HEK293T (cell line): ENCODE data around the gene LTBP1.
"Not testable (repeated sequence)": the region's sequence is repeated elsewhere in the genome, so short reads cannot be mapped to it uniquely, and the experiment has no call there.

Experiments
- CTCF ChIA-PET: fragments of 350-600 bp; formaldehyde crosslinking; extraction: SDS; loops from one replicate; lab custom pipeline; 2021; ENCODE audit warnings: antibody characterized with exemption, inconsistent platforms; lab: Yijun Ruan, JAX
- POLR2A ChIA-PET: fragments of 350-600 bp; formaldehyde crosslinking; extraction: SDS; loops from one replicate; lab custom pipeline; 2020; ENCODE audit warnings: antibody characterized with exemption, inconsistent platforms; lab: Yijun Ruan, JAX
- DNase-seq: peaks from one replicate; pipeline ENCODE4 v3.0.0; 2012; ENCODE audit warnings: mixed read lengths; ENCODE audit errors: extremely low spot score
- ARNT ChIP-seq: fragments of 450-650 bp; IDR thresholded peaks from 2 replicates; pipeline ENCODE4 v1.6.1; 2017; ENCODE audit warnings: mild to moderate bottlenecking
- BHLHE40 ChIP-seq: fragments of 450-650 bp; IDR thresholded peaks from 2 replicates; pipeline ENCODE4 v1.6.1; 2016; ENCODE audit warnings: mild to moderate bottlenecking, moderate library complexity, borderline replicate concordance
- CTBP1 ChIP-seq: fragments of 450-650 bp; IDR thresholded peaks from 2 replicates; pipeline ENCODE4 v1.6.1; 2016; ENCODE audit warnings: borderline replicate concordance
- ELF4 ChIP-seq: fragments of 450-650 bp; IDR thresholded peaks from 2 replicates; pipeline ENCODE4 v1.6.1; 2017; ENCODE audit warnings: antibody characterized with exemption
- FOXA1 ChIP-seq: fragments of 450-650 bp; IDR thresholded peaks from 2 replicates; pipeline ENCODE4 v1.6.1; 2016; ENCODE audit warnings: mild to moderate bottlenecking
- FOXK2 ChIP-seq: fragments of 450-650 bp; IDR thresholded peaks from 2 replicates; pipeline ENCODE4 v1.6.1; 2016; ENCODE audit warnings: mild to moderate bottlenecking
- FOXM1 ChIP-seq: fragments of 450-650 bp; IDR thresholded peaks from 2 replicates; pipeline ENCODE4 v1.6.1; 2017; ENCODE audit warnings: mild to moderate bottlenecking, borderline replicate concordance
- HDGF ChIP-seq: fragments of 450-650 bp; IDR thresholded peaks from 2 replicates; pipeline ENCODE4 v1.6.1; 2017; ENCODE audit warnings: antibody characterized with exemption, borderline replicate concordance
- L3MBTL2 ChIP-seq: fragments of 450-650 bp; conservative IDR thresholded peaks from 2 replicates; pipeline ENCODE4 v1.6.1; 2016; ENCODE audit warnings: mild to moderate bottlenecking
- LEF1 ChIP-seq: fragments of 450-650 bp; IDR thresholded peaks from 2 replicates; pipeline ENCODE4 v1.6.1; 2017; ENCODE audit warnings: mild to moderate bottlenecking, borderline replicate concordance
- NFRKB ChIP-seq: fragments of 450-650 bp; IDR thresholded peaks from 2 replicates; pipeline ENCODE4 v1.6.1; 2016; ENCODE audit warnings: mild to moderate bottlenecking, moderate library complexity
- PKNOX1 ChIP-seq: fragments of 450-650 bp; IDR thresholded peaks from 2 replicates; pipeline ENCODE4 v1.6.1; 2016
- SP1 ChIP-seq: fragments of 450-650 bp; IDR thresholded peaks from 2 replicates; pipeline ENCODE4 v1.6.1; 2017
- SUZ12 ChIP-seq: fragments of 450-650 bp; IDR thresholded peaks from 2 replicates; pipeline ENCODE4 v1.6.1; 2016; ENCODE audit warnings: mild to moderate bottlenecking
- TARDBP ChIP-seq: fragments of 450-650 bp; IDR thresholded peaks from 2 replicates; pipeline ENCODE4 v1.6.1; 2016
- ZNF384 ChIP-seq: fragments of 450-650 bp; IDR thresholded peaks from 2 replicates; pipeline ENCODE4 v1.6.1; 2016

LTBP1 gene

GRCh38 chr2:32960647-32961403 lies 14.1 kb downstream of the LTBP1 start:
- ChIA-PET CTCF (no interaction called here), POLR2A (no interaction called here)
- no peak for TF ChIP-seq SP1
- no peak for DNase-seq

- CTCF ChIA-PET: no interaction called here
- POLR2A ChIA-PET: no interaction called here
- DNase-seq: no peak
Observed at GRCh38 chr2:32962690-32963089, 15.9 kb downstream of the LTBP1 start.

GRCh38 chr2:32963941-32964340 lies 17.2 kb downstream of the LTBP1 start:
- TF ChIP-seq SP1 (no peak), LEF1 (no peak), ELF4 (no peak), TARDBP (no peak), BHLHE40 (no peak), NFRKB (no peak), ARNT (no peak), FOXA1 (no peak)
- ChIA-PET POLR2A (no interaction called here), CTCF (no interaction called here)
- DNase-seq: no peak

More at GRCh38 chr2:32962690-32963089, 15.9 kb downstream of the LTBP1 start:
- no peak for TF ChIP-seq FOXM1
- TF ChIP-seq PKNOX1: no peak
- TF ChIP-seq ZNF384: no peak
- TF ChIP-seq ELF4: no peak
- TF ChIP-seq BHLHE40: no peak
- TF ChIP-seq L3MBTL2: no peak
- TF ChIP-seq TARDBP: no peak
- no peak for TF ChIP-seq CTBP1
- TF ChIP-seq HDGF: no peak
- no peak for TF ChIP-seq NFRKB
- no peak for TF ChIP-seq SP1
- TF ChIP-seq LEF1: no peak
- TF ChIP-seq ARNT: no peak
- TF ChIP-seq FOXK2: no peak
- no peak for TF ChIP-seq FOXA1
- TF ChIP-seq SUZ12: no peak

GRCh38 chr2:32965523-32966171 lies 18.9 kb downstream of the LTBP1 start:
- TF ChIP-seq SP1 (no peak), NFRKB (no peak), PKNOX1 (no peak), ELF4 (no peak), CTBP1 (no peak), TARDBP (no peak), FOXA1 (no peak), FOXM1 (no peak), L3MBTL2 (no peak), LEF1 (no peak), ZNF384 (no peak), HDGF (no peak), FOXK2 (no peak), BHLHE40 (no peak)
- CTCF ChIA-PET: no interaction called here
- POLR2A ChIA-PET: no interaction called here
- DNase-seq: no peak

- CTCF ChIA-PET: no interaction called here
- no peak for DNase-seq
- TF ChIP-seq TARDBP: no peak
- POLR2A ChIA-PET: no interaction called here
Observed at GRCh38 chr2:32969444-32970162, 22.9 kb downstream of the LTBP1 start.

- CTCF ChIA-PET, POLR2A ChIA-PET, DNase-seq: not testable (repeated sequence)
Observed at GRCh38 chr2:32973772-32974171, 27.0 kb downstream of the LTBP1 start.

GRCh38 chr2:32976409-32977063 lies 29.8 kb downstream of the LTBP1 start:
- POLR2A ChIA-PET: no interaction called here
- no peak for DNase-seq
- CTCF ChIA-PET: no interaction called here
- no peak for TF ChIP-seq ZNF384
- no peak for TF ChIP-seq FOXA1
- no peak for TF ChIP-seq ARNT
- TF ChIP-seq FOXK2: no peak
- no peak for TF ChIP-seq TARDBP
- no peak for TF ChIP-seq HDGF
- no peak for TF ChIP-seq PKNOX1
- TF ChIP-seq NFRKB: no peak
- no peak for TF ChIP-seq FOXM1
- no peak for TF ChIP-seq L3MBTL2
- TF ChIP-seq SUZ12: no peak
- TF ChIP-seq SP1: no peak
- no peak for TF ChIP-seq ELF4
